ENCODE data around the gene SCD5.

- TF ChIP-seq POLR2A (IDR thresholded peaks at IDR 0.05) (no peak), CTCF (IDR thresholded peaks at IDR 0.05) (no peak)
Observed at GRCh38 chr4:82833696-82834313, 35.2 kb upstream of the SCD5 start.
